Fibroblast of lung (primary cell): ENCODE data around the gene HDAC8. TPM values are rescaled to one million over a fixed set of nuclear protein-coding genes. Genes with fewer than 3 reads are reported as not detected.

Source experiments
- DNase-seq, 2 donors: peaks; one replicate each; pipeline versions ENCODE4 v3.0.0 to v3.0.0-alpha.2; 2010; ENCODE audit warnings: low read depth in 2 of 2
- H2AFZ ChIP-seq: 2 replicates; pipeline ENCODE4 v1.5.1; 2012; ENCODE audit warnings: low read length, control low read depth, inconsistent platforms
- H3K27ac ChIP-seq: 2 replicates; pipeline ENCODE4 v1.5.1; 2011; ENCODE audit warnings: low read length, control low read depth; ENCODE audit not compliant: insufficient read depth
- H3K27me3 ChIP-seq: 2 replicates; pipeline ENCODE4 v1.5.1; 2011; ENCODE audit warnings: mild to moderate bottlenecking, low read length; ENCODE audit not compliant: control insufficient read depth, insufficient read depth
- H3K36me3 ChIP-seq: 2 replicates; pipeline ENCODE4 v1.5.1; 2011; ENCODE audit warnings: low read length; ENCODE audit not compliant: control insufficient read depth, insufficient read depth
- H3K4me1 ChIP-seq: 2 replicates; pipeline ENCODE4 v1.5.1; 2011; ENCODE audit warnings: low read length; ENCODE audit not compliant: control insufficient read depth, insufficient read depth; ENCODE audit errors: extremely low read depth
- H3K4me2 ChIP-seq: 2 replicates; pipeline ENCODE4 v1.5.1; 2011; ENCODE audit warnings: low read length, control low read depth; ENCODE audit not compliant: insufficient read depth; ENCODE audit errors: extremely low read depth
- H3K4me3 ChIP-seq, 4 experiments: fragments of 200-600 bp in 1 of 4; sonication (generic) in 1 of 4; replicated peaks in 1 of 4; 2 replicates each; pipeline ENCODE4 v1.5.1; 2011 to 2016; ENCODE audit warnings: low read length in 4 of 4, low read depth in 3 of 4, mild to moderate bottlenecking in 3 of 4, control low read depth in 2 of 4, inconsistent platforms in 1 of 4, mixed read lengths in 1 of 4; ENCODE audit not compliant: insufficient read depth in 1 of 4; ENCODE audit errors: control extremely low read depth in 1 of 4
- H3K79me2 ChIP-seq: 2 replicates; pipeline ENCODE4 v1.5.1; 2012; ENCODE audit warnings: mild to moderate bottlenecking, low read length, inconsistent platforms; ENCODE audit not compliant: control insufficient read depth, insufficient read depth
- H3K9ac ChIP-seq: 2 replicates; pipeline ENCODE4 v1.5.1; 2011; ENCODE audit warnings: mild to moderate bottlenecking, low read length, control low read depth; ENCODE audit not compliant: insufficient read depth
- H3K9me3 ChIP-seq: 2 replicates; pipeline ENCODE4 v1.5.1; 2012; ENCODE audit warnings: low read depth, low read length; ENCODE audit not compliant: control insufficient read depth, insufficient read depth
- H4K20me1 ChIP-seq: 2 replicates; pipeline ENCODE4 v1.5.1; 2011; ENCODE audit warnings: low read length; ENCODE audit not compliant: control insufficient read depth, insufficient read depth; ENCODE audit errors: extremely low read depth
- EZH2 ChIP-seq: IDR thresholded peaks from 2 replicates; pipeline ENCODE4 v1.5.1; 2012; ENCODE audit warnings: low read length, control low read depth, mild to moderate bottlenecking; ENCODE audit errors: missing control alignments
- polyA plus RNA-seq, 2 donors: library from polyadenylated mRNA; depleted of rRNA in 1 of 2; stranded (reverse) in 1 of 2; unstranded in 1 of 2; fragments of >200 nt; gene quantifications; 2 replicates each; pipeline ENCODE4 v1.2.1, GENCODE V29; 2011 to 2012; ENCODE audit warnings: missing spikeins in 1 of 2
- total RNA-seq: library from RNA; depleted of rRNA; stranded (reverse); fragments of >200 nt; gene quantifications from 2 replicates; pipeline ENCODE4 v1.2.1, GENCODE V29; 2014
- TF ChIP-seq, protein P1 (sequence below), 2 donors: IDR thresholded peaks in 1 of 2; conservative IDR thresholded peaks in 1 of 2; 1 replicate in 1 of 2; 2 replicates in 1 of 2; pipeline ENCODE4 v1.5.1; 2011 to 2012; ENCODE audit warnings: low read length in 2 of 2, control low read depth in 1 of 2, inconsistent platforms in 1 of 2, low read depth in 1 of 2, mild to moderate bottlenecking in 1 of 2

The HDAC8 gene
- total and polyA plus RNA-seq, 2 donors (not counting 1 experiment from before 2014, with no cell fraction given): 25.9 TPM

DNA sequence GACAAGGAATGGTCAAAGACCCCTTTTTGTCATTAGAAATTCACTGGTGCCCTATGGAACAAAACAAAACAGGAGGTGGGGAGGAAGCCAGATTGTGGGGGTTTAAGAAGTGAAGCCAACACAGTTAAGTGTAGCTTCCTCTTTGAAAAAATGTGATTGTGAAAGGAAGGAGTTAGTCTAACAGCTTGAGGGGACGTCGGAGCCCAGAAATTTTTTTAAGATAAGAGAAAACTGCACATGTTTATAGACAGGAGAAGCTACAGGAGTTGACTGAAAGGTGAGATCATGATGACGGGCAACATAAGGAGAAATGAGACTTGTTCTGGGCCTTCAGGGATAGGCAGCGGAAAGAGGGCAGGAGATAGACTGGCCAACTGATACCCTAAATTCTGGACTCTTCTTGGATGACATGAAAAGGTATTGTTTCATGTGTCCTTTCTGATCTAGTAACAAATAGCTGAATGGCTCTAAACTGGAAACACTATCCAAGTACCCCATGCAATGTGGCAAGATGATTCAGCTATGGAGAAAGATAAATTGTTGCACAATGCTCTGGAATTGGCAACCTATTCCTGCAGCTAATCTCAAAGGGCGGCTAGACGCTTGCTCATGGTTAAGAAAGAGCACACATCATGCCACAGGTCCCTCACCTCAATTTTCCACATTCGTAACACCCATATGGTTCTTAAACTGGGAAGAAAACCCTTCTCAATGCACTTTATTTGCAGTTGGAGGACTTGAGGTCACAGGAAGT is 3.7 kb upstream of the HDAC8 start:
- no peaks in the 10 kb centered on the region for H3K4me1 ChIP-seq
- no peaks in the 10 kb centered on the region for H4K20me1 ChIP-seq
- H3K27ac ChIP-seq: no peak overlapping the region
- H3K4me2 ChIP-seq: no peak overlapping the region
- no peak overlapping the region for H3K9ac ChIP-seq
- TF ChIP-seq, protein P1, sequence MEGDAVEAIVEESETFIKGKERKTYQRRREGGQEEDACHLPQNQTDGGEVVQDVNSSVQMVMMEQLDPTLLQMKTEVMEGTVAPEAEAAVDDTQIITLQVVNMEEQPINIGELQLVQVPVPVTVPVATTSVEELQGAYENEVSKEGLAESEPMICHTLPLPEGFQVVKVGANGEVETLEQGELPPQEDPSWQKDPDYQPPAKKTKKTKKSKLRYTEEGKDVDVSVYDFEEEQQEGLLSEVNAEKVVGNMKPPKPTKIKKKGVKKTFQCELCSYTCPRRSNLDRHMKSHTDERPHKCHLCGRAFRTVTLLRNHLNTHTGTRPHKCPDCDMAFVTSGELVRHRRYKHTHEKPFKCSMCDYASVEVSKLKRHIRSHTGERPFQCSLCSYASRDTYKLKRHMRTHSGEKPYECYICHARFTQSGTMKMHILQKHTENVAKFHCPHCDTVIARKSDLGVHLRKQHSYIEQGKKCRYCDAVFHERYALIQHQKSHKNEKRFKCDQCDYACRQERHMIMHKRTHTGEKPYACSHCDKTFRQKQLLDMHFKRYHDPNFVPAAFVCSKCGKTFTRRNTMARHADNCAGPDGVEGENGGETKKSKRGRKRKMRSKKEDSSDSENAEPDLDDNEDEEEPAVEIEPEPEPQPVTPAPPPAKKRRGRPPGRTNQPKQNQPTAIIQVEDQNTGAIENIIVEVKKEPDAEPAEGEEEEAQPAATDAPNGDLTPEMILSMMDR (conservative IDR thresholded peaks at IDR 0.05 in 1 of 2, IDR thresholded peaks at IDR 0.05 in 1 of 2; ENCODE audit: low read depth in 1 of 2, low read length in 2 of 2): no peak
- TF ChIP-seq EZH2: no peak
- no peaks in the 10 kb centered on the region for H3K36me3 ChIP-seq
- peak; percentile 76 to 81 for DNase-seq
- H3K4me3 ChIP-seq: no peak overlapping the region
- H2AFZ ChIP-seq: no peak overlapping the region
- H3K9me3 ChIP-seq: no peaks in the 10 kb centered on the region
- no peaks in the 10 kb centered on the region for H3K27me3 ChIP-seq
- H3K79me2 ChIP-seq: peaks cover 5% of the 10 kb centered on the region

DNA sequence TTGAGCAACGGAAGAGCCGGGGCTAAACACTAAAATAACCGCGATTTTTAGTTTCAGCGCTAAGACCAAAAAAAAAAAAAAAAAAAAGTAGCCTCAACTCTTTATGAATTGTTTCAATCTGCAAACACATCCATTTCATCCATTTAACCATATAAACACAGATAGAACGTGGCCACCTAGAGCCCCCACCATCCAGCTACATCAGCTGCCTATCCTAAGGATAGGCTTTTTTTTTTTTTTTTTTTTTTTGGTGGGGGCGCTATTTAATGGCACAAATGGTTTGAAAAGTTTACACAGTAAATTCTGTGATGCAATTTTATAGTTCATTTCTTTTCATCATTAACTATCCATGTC is 492 bp upstream of the HDAC8 start:
- Histone ChIP-seq H3K4me1 (no peaks in the 10 kb centered on the region), H3K27me3 (no peaks in the 10 kb centered on the region), H3K4me3 (peak overlapping the region in 3 of 4 experiments; percentile 64 to 94 (median 78)), H3K27ac (peak overlapping the region; percentile 83), H3K9me3 (no peaks in the 10 kb centered on the region), H3K36me3 (no peaks in the 10 kb centered on the region), H3K4me2 (peak overlapping the region; percentile 66), H3K79me2 (peaks cover 5% of the 10 kb centered on the region), H2AFZ (no peak overlapping the region), H3K9ac (no peak overlapping the region), H4K20me1 (no peaks in the 10 kb centered on the region)
- TF ChIP-seq, protein P1 (conservative IDR thresholded peaks at IDR 0.05 in 1 of 2, IDR thresholded peaks at IDR 0.05 in 1 of 2; ENCODE audit: low read depth in 1 of 2, low read length in 2 of 2): no peak
- TF ChIP-seq EZH2: no peak
- DNase-seq: no peak

DNA sequence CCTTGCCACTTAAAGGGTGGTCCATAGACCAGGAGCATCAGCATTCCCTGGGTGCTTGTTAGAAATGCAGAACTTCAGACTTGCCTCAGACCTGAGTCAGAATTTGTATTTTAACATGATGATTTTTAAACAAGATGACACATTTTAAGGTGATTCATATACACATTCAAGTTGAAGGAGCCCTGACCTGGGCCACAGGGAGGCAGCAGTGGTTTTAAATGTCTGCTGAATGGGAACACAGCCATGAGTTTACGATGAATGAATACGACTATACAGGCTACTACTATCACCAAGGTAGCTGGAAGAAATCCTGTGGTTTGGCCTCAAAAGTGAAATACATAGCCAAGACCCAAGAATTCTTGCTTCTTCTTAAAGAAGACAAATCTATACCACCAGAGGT is 2.9 kb downstream of the HDAC8 start:
- no peak overlapping the region for H3K4me2 ChIP-seq
- TF ChIP-seq EZH2: no peak
- TF ChIP-seq, protein P1 (conservative IDR thresholded peaks at IDR 0.05 in 1 of 2, IDR thresholded peaks at IDR 0.05 in 1 of 2; ENCODE audit: low read depth in 1 of 2, low read length in 2 of 2): peak in 1 of 2 donors; percentile 9
- no peak overlapping the region for H3K27ac ChIP-seq
- H3K9ac ChIP-seq: no peak overlapping the region
- peak; percentile 61 to 92 for DNase-seq
- H3K79me2 ChIP-seq: peaks cover 5% of the 10 kb centered on the region
- no peak overlapping the region for H3K4me3 ChIP-seq
- no peaks in the 10 kb centered on the region for H4K20me1 ChIP-seq
- H3K27me3 ChIP-seq: no peaks in the 10 kb centered on the region
- no peaks in the 10 kb centered on the region for H3K36me3 ChIP-seq
- no peak overlapping the region for H2AFZ ChIP-seq
- no peaks in the 10 kb centered on the region for H3K9me3 ChIP-seq
- no peaks in the 10 kb centered on the region for H3K4me1 ChIP-seq
